Adipocyte (in vitro differentiated cells): ENCODE results near the gene SLC10A7.

Experiments
- DNase-seq: peaks from one replicate; pipeline ENCODE4 v3.0.0-alpha.2; 2015; ENCODE audit warnings: low read depth
- H3K27me3 ChIP-seq: replicated peaks from 2 replicates; pipeline ENCODE4 v1.7.0; 2013; ENCODE audit warnings: mild to moderate bottlenecking, low read length, moderate library complexity; ENCODE audit not compliant: control insufficient read depth, insufficient read depth
- H3K36me3 ChIP-seq: 2 replicates; pipeline ENCODE4 v1.7.0; 2013; ENCODE audit warnings: low read length, mild to moderate bottlenecking, moderate library complexity; ENCODE audit not compliant: control insufficient read depth, insufficient read depth, severe bottlenecking
- H3K4me1 ChIP-seq: 2 replicates; pipeline ENCODE4 v1.7.0; 2013; ENCODE audit warnings: mild to moderate bottlenecking, low read length, moderate library complexity; ENCODE audit not compliant: control insufficient read depth, insufficient read depth
- H3K4me3 ChIP-seq: 2 replicates; pipeline ENCODE4 v1.7.0; 2013; ENCODE audit warnings: mild to moderate bottlenecking, low read length, moderate library complexity
- H3K9ac ChIP-seq: 2 replicates; pipeline ENCODE4 v1.7.0; 2013; ENCODE audit warnings: mild to moderate bottlenecking, low read length, moderate library complexity
- H3K9me3 ChIP-seq: 2 replicates; pipeline ENCODE4 v1.7.0; 2013; ENCODE audit warnings: mild to moderate bottlenecking, low read length, moderate library complexity; ENCODE audit not compliant: control insufficient read depth

The SLC10A7 gene

GRCh38 chr4:146237092-146237491 is 284.6 kb downstream of the SLC10A7 start:
- no peak for DNase-seq
- H3K9ac ChIP-seq = no peak overlapping the region
- no peak overlapping the region for H3K4me3 ChIP-seq
- peaks cover 38% of the 10 kb centered on the region for H3K4me1 ChIP-seq
- H3K36me3 ChIP-seq = no peaks in the 10 kb centered on the region
- peaks cover 6% of the 10 kb centered on the region for H3K9me3 ChIP-seq
- no peaks in the 10 kb centered on the region for H3K27me3 ChIP-seq

- Histone ChIP-seq H3K4me3 (no peak overlapping the region), H3K27me3 (no peaks in the 10 kb centered on the region), H3K36me3 (no peaks in the 10 kb centered on the region), H3K4me1 (peaks cover 32% of the 10 kb centered on the region), H3K9ac (no peak overlapping the region), H3K9me3 (peaks cover 12% of the 10 kb centered on the region)
- DNase-seq = no peak
These were observed 285.5 kb downstream of the SLC10A7 start for GRCh38 chr4:146236216-146236615.

GRCh38 chr4:146235654-146236177 is 286.0 kb downstream of the SLC10A7 start:
- no peaks in the 10 kb centered on the region for H3K36me3 ChIP-seq

GRCh38 chr4:146232131-146232722 is 289.5 kb downstream of the SLC10A7 start:
- Histone ChIP-seq H3K9ac (no peak overlapping the region), H3K4me1 (peaks cover 17% of the 10 kb centered on the region), H3K9me3 (peaks cover 12% of the 10 kb centered on the region), H3K36me3 (no peaks in the 10 kb centered on the region), H3K4me3 (no peak overlapping the region), H3K27me3 (no peaks in the 10 kb centered on the region)
- DNase-seq = no peak

More at GRCh38 chr4:146235654-146236177, 286.0 kb downstream of the SLC10A7 start:
- H3K4me1 ChIP-seq = peaks cover 28% of the 10 kb centered on the region
- no peak for DNase-seq
- H3K4me3 ChIP-seq = no peak overlapping the region
- peaks cover 12% of the 10 kb centered on the region for H3K9me3 ChIP-seq
- H3K9ac ChIP-seq = no peak overlapping the region
- no peaks in the 10 kb centered on the region for H3K27me3 ChIP-seq

GRCh38 chr4:146229406-146229805 is 292.3 kb downstream of the SLC10A7 start:
- DNase-seq = no peak
- Histone ChIP-seq H3K9me3 (peaks cover 12% of the 10 kb centered on the region), H3K4me1 (no peaks in the 10 kb centered on the region), H3K9ac (no peak overlapping the region), H3K27me3 (no peaks in the 10 kb centered on the region), H3K4me3 (no peak overlapping the region), H3K36me3 (no peaks in the 10 kb centered on the region)

GRCh38 chr4:146224326-146224966 is 297.3 kb downstream of the SLC10A7 start:
- Histone ChIP-seq H3K9ac (no peak overlapping the region), H3K4me3 (no peak overlapping the region), H3K4me1 (no peaks in the 10 kb centered on the region), H3K9me3 (no peaks in the 10 kb centered on the region), H3K36me3 (no peaks in the 10 kb centered on the region), H3K27me3 (no peaks in the 10 kb centered on the region)
- no peak for DNase-seq

GRCh38 chr4:146222313-146222712 is 299.4 kb downstream of the SLC10A7 start:
- no peaks in the 10 kb centered on the region for H3K36me3 ChIP-seq
- peak overlapping the region; percentile 41 for H3K4me3 ChIP-seq
- H3K27me3 ChIP-seq = no peaks in the 10 kb centered on the region
- no peak for DNase-seq
- H3K4me1 ChIP-seq = no peaks in the 10 kb centered on the region
- no peaks in the 10 kb centered on the region for H3K9me3 ChIP-seq
- no peak overlapping the region for H3K9ac ChIP-seq

GRCh38 chr4:146214238-146214637 is 307.5 kb downstream of the SLC10A7 start, which contains the start of gene REELD1:
REELD1 (plus strand) TSS chr4:146214538; CDS start chr4:146216953, 2,415 bp downstream.
- no peaks in the 10 kb centered on the region for H3K27me3 ChIP-seq
- H3K36me3 ChIP-seq = no peaks in the 10 kb centered on the region
- H3K4me3 ChIP-seq = no peak within 1 kb of the TSS
- H3K4me1 ChIP-seq = no peaks in the 10 kb centered on the region
- no peak for DNase-seq
- H3K9ac ChIP-seq = no peak within 1 kb of the TSS
- H3K9me3 ChIP-seq = no peaks in the 10 kb centered on the region

- Histone ChIP-seq H3K4me3 (no peak overlapping the region), H3K36me3 (no peaks in the 10 kb centered on the region), H3K27me3 (no peaks in the 10 kb centered on the region), H3K9me3 (no peaks in the 10 kb centered on the region), H3K4me1 (no peaks in the 10 kb centered on the region), H3K9ac (no peak overlapping the region)
- no peak for DNase-seq
These were observed 309.0 kb downstream of the SLC10A7 start for GRCh38 chr4:146212781-146213180.

GRCh38 chr4:146211440-146211839 is 310.3 kb downstream of the SLC10A7 start:
- DNase-seq = no peak
- Histone ChIP-seq H3K36me3 (no peaks in the 10 kb centered on the region), H3K4me3 (no peak overlapping the region), H3K4me1 (no peaks in the 10 kb centered on the region), H3K27me3 (no peaks in the 10 kb centered on the region), H3K9ac (no peak overlapping the region), H3K9me3 (no peaks in the 10 kb centered on the region)

GRCh38 chr4:146210890-146211289 is 310.9 kb downstream of the SLC10A7 start:
- no peaks in the 10 kb centered on the region for H3K4me1 ChIP-seq
- no peaks in the 10 kb centered on the region for H3K27me3 ChIP-seq
- H3K4me3 ChIP-seq = no peak overlapping the region
- no peak overlapping the region for H3K9ac ChIP-seq
- no peaks in the 10 kb centered on the region for H3K9me3 ChIP-seq
- DNase-seq = no peak
- no peaks in the 10 kb centered on the region for H3K36me3 ChIP-seq
